Testis (tissue), 3 donors: Measurements from ENCODE around the gene TMTC4. TPM values are rescaled to one million over a fixed set of nuclear protein-coding genes. Genes with fewer than 3 reads are reported as not detected.

Source experiments
- DNase-seq: peaks from one replicate; pipeline ENCODE4 v3.0.0-alpha.2; 2019
- H3K27ac ChIP-seq, 2 donors: fragments of 200-600 bp; sonication (generic); one replicate each; pipeline ENCODE4 v1.5.1; 2019
- H3K27me3 ChIP-seq: fragments of 200-600 bp; sonication (generic); one replicate; pipeline ENCODE4 v1.5.1; 2019
- H3K36me3 ChIP-seq: fragments of 200-600 bp; sonication (generic); one replicate; pipeline ENCODE4 v1.5.1; 2017; ENCODE audit warnings: low read depth; ENCODE audit errors: missing control alignments
- H3K4me1 ChIP-seq: fragments of 200-600 bp; sonication (generic); one replicate; pipeline ENCODE4 v1.5.1; 2019
- H3K4me3 ChIP-seq, 2 donors: fragments of 200-600 bp; sonication (generic); one replicate each; pipeline ENCODE4 v1.5.1; 2017 to 2019
- H3K9me3 ChIP-seq: fragments of 200-600 bp; sonication (generic); one replicate; pipeline ENCODE4 v1.5.1; 2017
- CTCF ChIP-seq, 3 experiments: fragments of 450-650 bp in 2 of 3; fragments of 200-600 bp in 1 of 3; sonication (generic) in 1 of 3; IDR thresholded peaks; one replicate each; pipeline ENCODE4 v1.5.1; 2016 to 2019; ENCODE audit warnings: antibody characterized with exemption in 3 of 3, mild to moderate bottlenecking in 2 of 3, moderate library complexity in 1 of 3
- POLR2A ChIP-seq: fragments of 450-650 bp; IDR thresholded peaks from one replicate; pipeline ENCODE4 v1.6.1; 2017; ENCODE audit warnings: antibody characterized with exemption, mild to moderate bottlenecking, moderate library complexity
- WGBS, 2 donors: methylation state at CpG; one replicate each; pipeline ENCODE4 v1.1.5; 2018; 5-methylcytosine and 5-hydroxymethylcytosine counted together
- intact Hi-C: fragments of 100-400 bp; cut with DNase I; formaldehyde crosslinking; loops from one replicate; pipeline ENCODE4 v1.15.1; 2023; ENCODE audit warnings: low total_unique reads
- polyA plus RNA-seq: library from polyadenylated mRNA; stranded (reverse); fragments of 350-450 nt; fragmentation: Illumina TruSeq; extraction: RNeasy Lipid Tissue Mini Kit (QIAGEN cat#74804); gene quantifications from one replicate; pipeline ENCODE4 v1.2.3, GENCODE V29; 2014; ENCODE audit warnings: low read depth, low replicate concordance; ENCODE audit not compliant: insufficient read depth
- total RNA-seq, 2 donors: library from RNA; depleted of rRNA; stranded (reverse); fragments of >200 nt; gene quantifications; one replicate each; pipeline ENCODE4 v1.2.3, GENCODE V29; 2016

The TMTC4 gene
- total and polyA plus RNA-seq, 3 donors from 2014 or later: 27.5 to 35.1 (median 28.2) TPM

- Histone ChIP-seq H3K27ac (peak overlapping the region; percentile 59 to 88), H3K4me1 (peaks cover 6% of the 10 kb centered on the region), H3K9me3 (no peaks in the 10 kb centered on the region), H3K27me3 (no peaks in the 10 kb centered on the region), H3K4me3 (peak overlapping the region; percentile 81 to 87), H3K36me3 (no peaks in the 10 kb centered on the region)
- peak; percentile 100 for DNase-seq
- 1 to 3% methylated on average over 12 to 53 of the region's 67 CpGs for WGBS, 2 donors
- intact Hi-C loops: no loop called here
- TF ChIP-seq CTCF (IDR thresholded peaks at IDR 0.05) (peak; percentile 10 to 47 (median 13)), POLR2A (peak; percentile 60)
These were observed 471 bp upstream of the TMTC4 start for GRCh38 chr13:100674872-100675660.

GRCh38 chr13:100673713-100674571 lies 653 bp downstream of the TMTC4 start:
- no peak for TF ChIP-seq POLR2A
- no peak for TF ChIP-seq CTCF (IDR thresholded peaks at IDR 0.05)
- Histone ChIP-seq H3K4me3 (peak overlapping the region; percentile 44 to 87), H3K27me3 (no peaks in the 10 kb centered on the region), H3K36me3 (no peaks in the 10 kb centered on the region), H3K9me3 (no peaks in the 10 kb centered on the region), H3K27ac (peak overlapping the region in 1 of 2 donors; percentile 88), H3K4me1 (peaks cover 6% of the 10 kb centered on the region)
- WGBS, 2 donors: 2 to 3% methylated on average over 11 to 42 of the region's 86 CpGs
- DNase-seq: peak; percentile 49
- intact Hi-C loops: no loop called here

DNA sequence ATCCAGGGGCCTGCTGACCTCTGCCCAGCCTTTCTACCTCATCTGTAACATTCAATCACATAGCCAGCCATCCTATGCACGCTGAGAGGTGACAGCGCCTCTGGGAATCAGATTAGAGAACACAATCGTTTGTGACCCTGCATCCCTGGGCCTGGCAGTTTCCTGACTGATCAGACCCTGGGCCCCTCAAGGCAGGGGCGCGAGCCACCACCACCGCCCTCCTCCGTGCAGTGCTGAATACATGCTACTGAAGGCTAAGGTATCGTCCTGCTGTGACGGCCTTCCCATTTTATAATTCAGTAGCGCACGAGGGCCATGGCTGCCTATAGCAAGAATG lies 1.3 kb downstream of the TMTC4 start:
- no peak for TF ChIP-seq CTCF (IDR thresholded peaks at IDR 0.05)
- no peak for TF ChIP-seq POLR2A
- peak; percentile 29 for DNase-seq
- intact Hi-C loops: no loop called here
- peak overlapping the region in 1 of 2 donors; percentile 44 for H3K4me3 ChIP-seq
- peak overlapping the region in 1 of 2 donors; percentile 88 for H3K27ac ChIP-seq
- H3K4me1 ChIP-seq: peaks cover 6% of the 10 kb centered on the region
- 38 to 41% methylated on average over 6 to 11 of the region's 11 CpGs for WGBS, 2 donors
- H3K27me3 ChIP-seq: no peaks in the 10 kb centered on the region
- no peaks in the 10 kb centered on the region for H3K9me3 ChIP-seq
- no peaks in the 10 kb centered on the region for H3K36me3 ChIP-seq

GRCh38 chr13:100671389-100672182 lies 3.0 kb downstream of the TMTC4 start:
- Histone ChIP-seq H3K36me3 (no peaks in the 10 kb centered on the region), H3K4me3 (no peak overlapping the region), H3K27me3 (no peaks in the 10 kb centered on the region), H3K9me3 (no peaks in the 10 kb centered on the region), H3K4me1 (peaks cover 6% of the 10 kb centered on the region), H3K27ac (no peak overlapping the region)
- 80 to 85% methylated on average over 11 of the region's 11 CpGs for WGBS, 2 donors
- DNase-seq: no peak
- intact Hi-C loops: no loop called here
- TF ChIP-seq POLR2A (no peak), CTCF (IDR thresholded peaks at IDR 0.05) (no peak)
